Osteoblast (primary cell): ENCODE results near the gene RGS19. TPM values are rescaled to one million over a fixed set of nuclear protein-coding genes. Genes with fewer than 3 reads are reported as not detected.

ENCODE experiments used
- DNase-seq: peaks from one replicate; pipeline ENCODE4 v3.0.0; 2011; ENCODE audit warnings: low spot score, mixed read lengths; ENCODE audit not compliant: insufficient read length; ENCODE audit errors: missing footprints
- H2AFZ ChIP-seq: 2 replicates; pipeline ENCODE4 v1.6.0; 2011; ENCODE audit warnings: mild to moderate bottlenecking, low read length
- H3K27ac ChIP-seq: 2 replicates; pipeline ENCODE4 v1.5.1; 2011; ENCODE audit warnings: mild to moderate bottlenecking, low read depth, low read length, moderate library complexity
- H3K27me3 ChIP-seq: 2 replicates; pipeline ENCODE4 v1.6.0; 2012; ENCODE audit warnings: mild to moderate bottlenecking, control low read depth, inconsistent platforms, low read length, moderate library complexity; ENCODE audit not compliant: insufficient read depth
- H3K36me3 ChIP-seq: 2 replicates; pipeline ENCODE4 v1.5.1; 2011; ENCODE audit warnings: mild to moderate bottlenecking, low read length, control low read depth, moderate library complexity; ENCODE audit not compliant: insufficient read depth
- H3K4me1 ChIP-seq: 2 replicates; pipeline ENCODE4 v1.5.1; 2011; ENCODE audit warnings: mild to moderate bottlenecking, low read length, control low read depth, moderate library complexity; ENCODE audit not compliant: insufficient read depth
- H3K4me2 ChIP-seq: 2 replicates; pipeline ENCODE4 v1.6.0; 2011; ENCODE audit warnings: mild to moderate bottlenecking, low read length; ENCODE audit not compliant: insufficient read depth
- H3K4me3 ChIP-seq: fragments of 200-600 bp; sonication (generic); 3 replicates; pipeline ENCODE4 v1.5.1; 2012; ENCODE audit warnings: mild to moderate bottlenecking, low read length, inconsistent platforms; ENCODE audit not compliant: insufficient read depth
- H3K79me2 ChIP-seq: 2 replicates; pipeline ENCODE4 v1.6.0; 2012; ENCODE audit warnings: mild to moderate bottlenecking, low read length, control low read depth, inconsistent platforms; ENCODE audit not compliant: insufficient read depth
- H3K9me3 ChIP-seq: 2 replicates; pipeline ENCODE4 v1.5.1; 2011; ENCODE audit warnings: low read depth, low read length, control low read depth
- H4K20me1 ChIP-seq: 2 replicates; pipeline ENCODE4 v1.6.0; 2012; ENCODE audit warnings: mild to moderate bottlenecking, low read length, control low read depth; ENCODE audit not compliant: insufficient read depth
- total RNA-seq: library from RNA; depleted of rRNA; stranded (reverse); fragments of >200 nt; gene quantifications from 2 replicates; pipeline ENCODE4 v1.2.3, GENCODE V29; 2012
- TF ChIP-seq, protein P1 (sequence below): IDR thresholded peaks from 2 replicates; pipeline ENCODE4 v1.5.1; 2011; ENCODE audit warnings: mild to moderate bottlenecking, low read depth, low read length, moderate library complexity; ENCODE audit errors: extremely low read depth

The RGS19 gene
- total RNA-seq, 1 donor = 6.9 TPM

- Histone ChIP-seq H3K27me3 (no peaks in the 10 kb centered on the region), H3K4me3 (no peak overlapping the region), H2AFZ (no peak overlapping the region), H3K9me3 (no peaks in the 10 kb centered on the region), H3K27ac (no peak overlapping the region), H3K36me3 (no peaks in the 10 kb centered on the region), H3K4me1 (no peaks in the 10 kb centered on the region), H4K20me1 (peaks cover 15% of the 10 kb centered on the region), H3K79me2 (no peaks in the 10 kb centered on the region), H3K4me2 (no peak overlapping the region)
- DNase-seq = no peak
- TF ChIP-seq, protein P1, sequence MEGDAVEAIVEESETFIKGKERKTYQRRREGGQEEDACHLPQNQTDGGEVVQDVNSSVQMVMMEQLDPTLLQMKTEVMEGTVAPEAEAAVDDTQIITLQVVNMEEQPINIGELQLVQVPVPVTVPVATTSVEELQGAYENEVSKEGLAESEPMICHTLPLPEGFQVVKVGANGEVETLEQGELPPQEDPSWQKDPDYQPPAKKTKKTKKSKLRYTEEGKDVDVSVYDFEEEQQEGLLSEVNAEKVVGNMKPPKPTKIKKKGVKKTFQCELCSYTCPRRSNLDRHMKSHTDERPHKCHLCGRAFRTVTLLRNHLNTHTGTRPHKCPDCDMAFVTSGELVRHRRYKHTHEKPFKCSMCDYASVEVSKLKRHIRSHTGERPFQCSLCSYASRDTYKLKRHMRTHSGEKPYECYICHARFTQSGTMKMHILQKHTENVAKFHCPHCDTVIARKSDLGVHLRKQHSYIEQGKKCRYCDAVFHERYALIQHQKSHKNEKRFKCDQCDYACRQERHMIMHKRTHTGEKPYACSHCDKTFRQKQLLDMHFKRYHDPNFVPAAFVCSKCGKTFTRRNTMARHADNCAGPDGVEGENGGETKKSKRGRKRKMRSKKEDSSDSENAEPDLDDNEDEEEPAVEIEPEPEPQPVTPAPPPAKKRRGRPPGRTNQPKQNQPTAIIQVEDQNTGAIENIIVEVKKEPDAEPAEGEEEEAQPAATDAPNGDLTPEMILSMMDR = no peak
These were observed 7.7 kb downstream of the RGS19 start for GRCh38 chr20:64071341-64072332.

- Histone ChIP-seq H3K27ac (no peak overlapping the region), H2AFZ (no peak overlapping the region), H3K79me2 (no peaks in the 10 kb centered on the region), H3K36me3 (no peaks in the 10 kb centered on the region), H3K27me3 (no peaks in the 10 kb centered on the region), H4K20me1 (peaks cover 27% of the 10 kb centered on the region), H3K9me3 (no peaks in the 10 kb centered on the region), H3K4me2 (no peak overlapping the region), H3K4me3 (no peak overlapping the region), H3K4me1 (peaks cover 10% of the 10 kb centered on the region)
- no peak for DNase-seq
- TF ChIP-seq, protein P1 = no peak
These were observed 8.9 kb downstream of the RGS19 start for GRCh38 chr20:64070244-64070993.

DNA sequence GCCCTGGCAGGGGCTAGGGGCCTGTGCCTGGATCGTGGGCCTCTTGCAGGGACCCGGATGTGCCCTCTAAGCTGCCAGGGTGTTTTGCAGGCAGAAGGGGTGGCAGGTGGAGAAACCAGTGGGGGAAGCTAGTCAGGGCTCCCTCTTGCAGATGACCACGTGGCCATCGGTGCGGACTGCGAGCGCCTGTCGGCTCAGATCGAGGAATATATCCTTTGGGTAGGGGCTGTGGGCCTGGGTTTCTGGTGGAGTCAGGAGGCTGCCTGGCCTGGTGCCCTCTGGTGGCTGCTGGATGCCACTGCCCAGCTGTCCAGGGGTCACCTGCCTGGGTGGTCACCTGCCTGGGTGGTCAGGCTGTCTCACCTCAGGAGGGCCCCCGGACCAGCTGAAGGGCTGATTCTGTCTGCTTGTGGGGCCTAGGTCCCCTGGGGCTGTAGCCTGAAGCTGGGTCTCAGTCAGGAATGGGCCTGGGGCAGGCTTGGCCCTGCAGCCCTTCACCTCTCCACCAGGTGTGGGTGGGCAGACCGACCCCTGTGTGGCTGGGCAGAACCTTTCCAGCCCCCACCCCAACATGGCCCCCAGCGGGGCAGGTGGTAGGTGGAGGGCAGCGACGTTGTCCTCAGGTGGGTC, 9.6 kb downstream of the RGS19 start:
- peak; percentile 97 for DNase-seq
- H3K27me3 ChIP-seq = no peaks in the 10 kb centered on the region
- TF ChIP-seq, protein P1 = peak; percentile 64
- H4K20me1 ChIP-seq = peaks cover 31% of the 10 kb centered on the region
- H3K27ac ChIP-seq = no peak overlapping the region
- no peak overlapping the region for H3K4me2 ChIP-seq
- H2AFZ ChIP-seq = no peak overlapping the region
- no peaks in the 10 kb centered on the region for H3K9me3 ChIP-seq
- peaks cover 10% of the 10 kb centered on the region for H3K4me1 ChIP-seq
- H3K79me2 ChIP-seq = no peaks in the 10 kb centered on the region
- H3K4me3 ChIP-seq = no peak overlapping the region
- no peaks in the 10 kb centered on the region for H3K36me3 ChIP-seq
